ENCODE results near the gene CARNS1.

GRCh38 chr11:67376873-67377808 is 38.3 kb upstream of the CARNS1 start:
- TF ChIP-seq, protein P1, sequence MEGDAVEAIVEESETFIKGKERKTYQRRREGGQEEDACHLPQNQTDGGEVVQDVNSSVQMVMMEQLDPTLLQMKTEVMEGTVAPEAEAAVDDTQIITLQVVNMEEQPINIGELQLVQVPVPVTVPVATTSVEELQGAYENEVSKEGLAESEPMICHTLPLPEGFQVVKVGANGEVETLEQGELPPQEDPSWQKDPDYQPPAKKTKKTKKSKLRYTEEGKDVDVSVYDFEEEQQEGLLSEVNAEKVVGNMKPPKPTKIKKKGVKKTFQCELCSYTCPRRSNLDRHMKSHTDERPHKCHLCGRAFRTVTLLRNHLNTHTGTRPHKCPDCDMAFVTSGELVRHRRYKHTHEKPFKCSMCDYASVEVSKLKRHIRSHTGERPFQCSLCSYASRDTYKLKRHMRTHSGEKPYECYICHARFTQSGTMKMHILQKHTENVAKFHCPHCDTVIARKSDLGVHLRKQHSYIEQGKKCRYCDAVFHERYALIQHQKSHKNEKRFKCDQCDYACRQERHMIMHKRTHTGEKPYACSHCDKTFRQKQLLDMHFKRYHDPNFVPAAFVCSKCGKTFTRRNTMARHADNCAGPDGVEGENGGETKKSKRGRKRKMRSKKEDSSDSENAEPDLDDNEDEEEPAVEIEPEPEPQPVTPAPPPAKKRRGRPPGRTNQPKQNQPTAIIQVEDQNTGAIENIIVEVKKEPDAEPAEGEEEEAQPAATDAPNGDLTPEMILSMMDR (IDR thresholded peaks at IDR 0.05; ENCODE audit: poor library complexity) = no peak
- TF ChIP-seq EZH2phosphoT487 (IDR thresholded peaks at IDR 0.05; ENCODE audit: low read depth, severe bottlenecking, unreplicated experiment) = no peak

All from hepatocyte (in vitro differentiated cells).